HEK293 (cell line): ENCODE results near the gene CENPB.

Source experiments
- CTCF ChIA-PET: fragments of 350-600 bp; formaldehyde crosslinking; extraction: SDS; loops from one replicate; lab custom pipeline; 2021; ENCODE audit warnings: antibody characterized with exemption; lab: Yijun Ruan, JAX
- POLR2A ChIA-PET: fragments of 300-600 bp; formaldehyde crosslinking; extraction: SDS; loops from one replicate; lab custom pipeline; 2020; ENCODE audit warnings: antibody characterized with exemption, inconsistent platforms; lab: Yijun Ruan, JAX
- H3K27ac ChIP-seq: fragments of 200-500 bp; sonication (Bioruptor generic); 2 replicates; pipeline ENCODE4 v1.5.1; 2014; ENCODE audit warnings: low read depth, low read length, control low read depth, inconsistent platforms; ENCODE audit errors: extremely low read depth
- H3K36me3 ChIP-seq, 2 experiments: fragments of 200-500 bp in 1 of 2; sonication (Bioruptor generic) in 1 of 2; 1 replicate in 1 of 2; 2 replicates in 1 of 2; pipeline ENCODE4 v1.5.1; 2014 to 2017; ENCODE audit warnings: inconsistent platforms in 2 of 2, low read length in 2 of 2; ENCODE audit not compliant: control insufficient read depth in 2 of 2, insufficient read depth in 1 of 2
- H3K4me1 ChIP-seq: fragments of 200-500 bp; sonication (Bioruptor generic); 2 replicates; pipeline ENCODE4 v1.5.1; 2014; ENCODE audit warnings: mild to moderate bottlenecking, low read length, inconsistent platforms; ENCODE audit not compliant: control insufficient read depth, insufficient read depth
- H3K4me3 ChIP-seq: 2 replicates; pipeline ENCODE4 v1.5.1; 2011; ENCODE audit warnings: low read depth, mild to moderate bottlenecking, control low read depth, low read length, moderate library complexity
- H3K9me3 ChIP-seq: fragments of 200-500 bp; sonication (Bioruptor generic); 2 replicates; pipeline ENCODE4 v1.5.1; 2014; ENCODE audit warnings: low read depth, low read length, inconsistent platforms; ENCODE audit not compliant: control insufficient read depth, insufficient read depth
- HOXD13 ChIP-seq: sonication (generic); formaldehyde crosslinking; IDR thresholded peaks from 2 replicates; pipeline ENCODE4 v1.8.0; 2022; ENCODE audit warnings: missing genetic modification reagents, borderline replicate concordance
- SALL2 ChIP-seq: fragments of 450-650 bp; formaldehyde crosslinking; IDR thresholded peaks from 2 replicates; pipeline ENCODE4 v1.5.0; 2017; ENCODE audit warnings: missing biosample characterization, mild to moderate bottlenecking, missing genetic modification characterization, borderline replicate concordance
- WT1 ChIP-seq: fragments of 450-650 bp; formaldehyde crosslinking; IDR thresholded peaks from 2 replicates; pipeline ENCODE4 v1.5.1; 2016; ENCODE audit warnings: missing biosample characterization, missing genetic modification characterization
- ZFP41 ChIP-seq: fragments of 450-650 bp; formaldehyde crosslinking; IDR thresholded peaks from 2 replicates; pipeline ENCODE4 v1.5.1; 2016; ENCODE audit warnings: missing biosample characterization, missing genetic modification characterization, borderline replicate concordance
- ZNF112 ChIP-seq: fragments of 450-650 bp; formaldehyde crosslinking; IDR thresholded peaks from 2 replicates; pipeline ENCODE4 v1.5.0; 2017; ENCODE audit warnings: missing biosample characterization, missing genetic modification characterization
- ZNF16 ChIP-seq: fragments of 450-650 bp; formaldehyde crosslinking; IDR thresholded peaks from 2 replicates; pipeline ENCODE4 v1.5.1; 2016; ENCODE audit warnings: low read depth, missing biosample characterization, missing genetic modification characterization
- ZNF2 ChIP-seq: fragments of 450-650 bp; formaldehyde crosslinking; IDR thresholded peaks from 2 replicates; pipeline ENCODE4 v1.5.1; 2016; ENCODE audit warnings: missing biosample characterization, missing genetic modification characterization
- ZNF24 ChIP-seq: fragments of 450-650 bp; formaldehyde crosslinking; IDR thresholded peaks from 2 replicates; pipeline ENCODE4 v1.5.1; 2016; ENCODE audit warnings: missing biosample characterization, missing genetic modification characterization
- ZNF248 ChIP-seq: fragments of 450-650 bp; formaldehyde crosslinking; IDR thresholded peaks from 2 replicates; pipeline ENCODE4 v1.5.1; 2017; ENCODE audit warnings: missing biosample characterization, missing genetic modification characterization
- ZNF274 ChIP-seq, 2 experiments: fragments of 200-500 bp in 1 of 2; fragments of 450-650 bp in 1 of 2; sonication (Bioruptor generic) in 1 of 2; formaldehyde crosslinking in 1 of 2; IDR thresholded peaks; 2 replicates each; pipeline versions ENCODE4 v1.5.1 to v1.6.1; 2014 to 2016; ENCODE audit warnings: borderline replicate concordance in 1 of 2, inconsistent platforms in 1 of 2, low read length in 1 of 2, missing biosample characterization in 1 of 2, missing genetic modification characterization in 1 of 2
- ZNF292 ChIP-seq: fragments of 450-650 bp; formaldehyde crosslinking; IDR thresholded peaks from 2 replicates; pipeline ENCODE4 v1.5.1; 2016; ENCODE audit warnings: low read depth, missing biosample characterization, missing genetic modification characterization, borderline replicate concordance
- ZNF600 ChIP-seq: fragments of 450-650 bp; formaldehyde crosslinking; IDR thresholded peaks from 2 replicates; pipeline ENCODE4 v1.5.1; 2016; ENCODE audit warnings: missing biosample characterization, missing genetic modification characterization
- ZNF610 ChIP-seq: fragments of 450-650 bp; formaldehyde crosslinking; IDR thresholded peaks from 2 replicates; pipeline ENCODE4 v1.5.1; 2016; ENCODE audit warnings: missing biosample characterization, missing genetic modification characterization, borderline replicate concordance
- ZNF654 ChIP-seq: fragments of 450-650 bp; formaldehyde crosslinking; IDR thresholded peaks from 2 replicates; pipeline ENCODE4 v1.5.1; 2016; ENCODE audit warnings: low read depth, missing biosample characterization, missing genetic modification characterization
- TF ChIP-seq, protein P1 (sequence below): fragments of 450-650 bp; formaldehyde crosslinking; IDR thresholded peaks from 2 replicates; pipeline ENCODE4 v1.5.1; 2016; ENCODE audit warnings: missing biosample characterization, missing genetic modification characterization
- TF ChIP-seq, protein P2 (sequence below): fragments of 450-650 bp; formaldehyde crosslinking; IDR thresholded peaks from 2 replicates; pipeline ENCODE4 v1.5.1; 2016; ENCODE audit warnings: missing biosample characterization, missing genetic modification characterization
- TF ChIP-seq, protein P3 (sequence below): fragments of 450-650 bp; formaldehyde crosslinking; IDR thresholded peaks from 2 replicates; pipeline ENCODE4 v1.5.1; 2016; ENCODE audit warnings: missing biosample characterization, missing genetic modification characterization

CENPB gene

DNA sequence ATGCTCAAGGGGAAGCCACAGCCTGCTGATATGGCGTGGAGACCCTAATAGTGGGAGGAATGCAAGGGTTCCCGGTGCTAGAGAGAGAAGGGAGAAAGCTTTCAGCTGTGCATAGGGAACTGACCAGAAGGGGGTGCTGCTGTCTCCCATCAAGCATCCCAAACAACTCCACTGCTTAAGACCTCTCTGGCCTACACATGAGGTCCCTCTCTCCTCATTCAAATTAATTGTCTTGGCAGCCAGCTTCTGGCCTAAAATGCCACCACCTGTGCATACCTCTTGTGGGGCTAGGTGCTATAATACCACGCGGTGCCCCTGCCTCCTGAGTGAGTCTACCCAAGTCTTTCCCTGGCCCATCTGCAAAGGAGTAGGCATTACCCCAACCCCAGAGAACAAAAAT is 33.4 kb downstream of the CENPB start:
- Histone ChIP-seq H3K9me3 (no peaks in the 10 kb centered on the region), H3K27ac (no peak overlapping the region), H3K4me3 (no peak overlapping the region), H3K4me1 (peaks cover 4% of the 10 kb centered on the region; the same call in 1 of the 2 replicates), H3K36me3 (peaks cover 0 to 46% of the 10 kb centered on the region in 2 experiments; a peak in 1 of 3 replicates)
- POLR2A ChIA-PET, result interaction anchor here (0.9 to 3.2 kb wide), 2 partner anchors 15 to 65 kb away, joined by 3 to 17 read pairs; partner anchors contain the start of gene ADISSP
- CTCF ChIA-PET, result interaction anchor here (0.6 to 9.8 kb wide), 21 partner anchors 8 to 906 kb away, joined by 3 to 133 read pairs (median 5); partner anchors contain the start of gene ADISSP
- TF ChIP-seq, protein P1, sequence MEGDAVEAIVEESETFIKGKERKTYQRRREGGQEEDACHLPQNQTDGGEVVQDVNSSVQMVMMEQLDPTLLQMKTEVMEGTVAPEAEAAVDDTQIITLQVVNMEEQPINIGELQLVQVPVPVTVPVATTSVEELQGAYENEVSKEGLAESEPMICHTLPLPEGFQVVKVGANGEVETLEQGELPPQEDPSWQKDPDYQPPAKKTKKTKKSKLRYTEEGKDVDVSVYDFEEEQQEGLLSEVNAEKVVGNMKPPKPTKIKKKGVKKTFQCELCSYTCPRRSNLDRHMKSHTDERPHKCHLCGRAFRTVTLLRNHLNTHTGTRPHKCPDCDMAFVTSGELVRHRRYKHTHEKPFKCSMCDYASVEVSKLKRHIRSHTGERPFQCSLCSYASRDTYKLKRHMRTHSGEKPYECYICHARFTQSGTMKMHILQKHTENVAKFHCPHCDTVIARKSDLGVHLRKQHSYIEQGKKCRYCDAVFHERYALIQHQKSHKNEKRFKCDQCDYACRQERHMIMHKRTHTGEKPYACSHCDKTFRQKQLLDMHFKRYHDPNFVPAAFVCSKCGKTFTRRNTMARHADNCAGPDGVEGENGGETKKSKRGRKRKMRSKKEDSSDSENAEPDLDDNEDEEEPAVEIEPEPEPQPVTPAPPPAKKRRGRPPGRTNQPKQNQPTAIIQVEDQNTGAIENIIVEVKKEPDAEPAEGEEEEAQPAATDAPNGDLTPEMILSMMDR (tag by site-specific recombination), result peak; percentile 64; the same call in 1 of the 2 replicates
- TF ChIP-seq, protein P2, sequence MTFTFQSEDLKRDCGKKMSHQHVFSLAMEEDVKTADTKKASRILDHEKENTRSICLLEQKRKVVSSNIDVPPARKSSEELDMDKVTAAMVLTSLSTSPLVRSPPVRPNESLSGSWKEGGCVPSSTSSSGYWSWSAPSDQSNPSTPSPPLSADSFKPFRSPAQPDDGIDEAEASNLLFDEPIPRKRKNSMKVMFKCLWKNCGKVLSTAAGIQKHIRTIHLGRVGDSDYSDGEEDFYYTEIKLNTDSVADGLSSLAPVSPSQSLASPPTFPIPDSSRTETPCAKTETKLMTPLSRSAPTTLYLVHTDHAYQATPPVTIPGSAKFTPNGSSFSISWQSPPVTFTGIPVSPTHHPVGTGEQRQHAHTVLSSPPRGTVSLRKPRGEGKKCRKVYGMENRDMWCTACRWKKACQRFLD (tag by site-specific recombination), result no peak
- peak; percentile 56; the same call in 1 of the 2 replicates for TF ChIP-seq ZNF2 (tag by site-specific recombination)
- TF ChIP-seq ZNF292, result no peak
- TF ChIP-seq ZNF274 (IDR thresholded peaks at IDR 0.05; ENCODE audit: low read length), result no peak
- no peak for TF ChIP-seq ZNF274 (tag by site-specific recombination; IDR thresholded peaks at IDR 0.05; ENCODE audit: borderline replicate concordance)
- TF ChIP-seq, protein P3, sequence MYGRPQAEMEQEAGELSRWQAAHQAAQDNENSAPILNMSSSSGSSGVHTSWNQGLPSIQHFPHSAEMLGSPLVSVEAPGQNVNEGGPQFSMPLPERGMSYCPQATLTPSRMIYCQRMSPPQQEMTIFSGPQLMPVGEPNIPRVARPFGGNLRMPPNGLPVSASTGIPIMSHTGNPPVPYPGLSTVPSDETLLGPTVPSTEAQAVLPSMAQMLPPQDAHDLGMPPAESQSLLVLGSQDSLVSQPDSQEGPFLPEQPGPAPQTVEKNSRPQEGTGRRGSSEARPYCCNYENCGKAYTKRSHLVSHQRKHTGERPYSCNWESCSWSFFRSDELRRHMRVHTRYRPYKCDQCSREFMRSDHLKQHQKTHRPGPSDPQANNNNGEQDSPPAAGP, result no peak
- peak; percentile 60 for TF ChIP-seq ZNF654 (tag by site-specific recombination)
- no peak for TF ChIP-seq ZNF16 (tag by site-specific recombination)
- TF ChIP-seq ZNF610 (tag by site-specific recombination), result no peak
- no peak for TF ChIP-seq HOXD13 (CRISPR knock-in tag)
- TF ChIP-seq WT1 (tag by site-specific recombination), result no peak
- TF ChIP-seq ZNF24 (tag by site-specific recombination), result no peak

DNA sequence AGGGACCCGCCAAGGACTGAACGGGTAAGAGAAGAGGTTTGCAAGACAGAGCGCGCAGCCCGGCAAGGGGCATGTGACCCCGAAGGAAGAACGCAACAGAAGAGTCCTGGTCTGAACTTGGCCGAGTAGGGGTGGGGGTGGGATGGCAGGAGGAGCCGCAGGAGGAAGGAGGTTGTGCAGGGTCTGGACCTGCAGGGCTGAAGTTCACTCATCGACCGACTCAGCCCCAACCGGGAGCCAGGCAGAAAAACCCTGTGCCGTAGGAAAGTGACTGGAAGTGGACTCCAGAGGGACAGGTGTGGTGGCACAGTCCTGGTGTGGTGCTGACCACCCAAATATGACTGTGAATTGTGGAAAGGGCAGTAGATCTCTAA is 34.2 kb downstream of the CENPB start:
- TF ChIP-seq ZNF600 (tag by site-specific recombination) (0 out of 2 replicates have a peak, but pooled peaks have one; percentile 37), ZFP41 (no peak), ZNF248 (tag by site-specific recombination) (no peak), ZNF112 (tag by site-specific recombination) (no peak), SALL2 (no peak)
- Histone ChIP-seq H3K27ac (no peak overlapping the region), H3K9me3 (no peaks in the 10 kb centered on the region), H3K4me3 (no peak overlapping the region), H3K4me1 (peaks cover 4% of the 10 kb centered on the region; the same call in 1 of the 2 replicates), H3K36me3 (peaks cover 0 to 40% of the 10 kb centered on the region in 2 experiments; a peak in 1 of 3 replicates)
- ChIA-PET CTCF (interaction anchor here (0.5 to 9.8 kb wide), 19 partner anchors 8 to 905 kb away, joined by 3 to 133 read pairs (median 5); partner anchors contain the start of genes ADISSP and SPEF1), POLR2A (interaction anchor here (0.5 to 3.2 kb wide), 2 partner anchors 15 to 54 kb away, joined by 3 to 17 read pairs; partner anchors contain the start of gene ADISSP)
